Smooth muscle cell (in vitro differentiated cells): ENCODE results near the gene PROSER2. TPM values are rescaled to one million over a fixed set of nuclear protein-coding genes. Genes with fewer than 3 reads are reported as not detected.
A peak's percentile ranks its signal among the peaks of the same experiment; 100 is the strongest.

Experiments
- DNase-seq: peaks from one replicate; lab custom pipeline; 2025; ENCODE audit not compliant: unreplicated experiment; lab: John Stamatoyannopoulos, UW
- H2AFZ ChIP-seq: fragments of 200-600 bp; sonication (generic); 2 replicates; pipeline ENCODE4 v1.6.0; 2016; ENCODE audit warnings: antibody characterized with exemption, low read depth, mild to moderate bottlenecking
- H3F3A ChIP-seq: fragments of 200-600 bp; sonication (generic); 2 replicates; pipeline ENCODE4 v1.6.0; 2017; ENCODE audit warnings: antibody characterized with exemption, low read depth
- H3K27ac ChIP-seq: fragments of 200-600 bp; sonication (generic); 2 replicates; pipeline ENCODE4 v1.5.1; 2016; ENCODE audit warnings: low read depth, mild to moderate bottlenecking
- H3K27me3 ChIP-seq: fragments of 200-600 bp; sonication (generic); 2 replicates; pipeline ENCODE4 v1.6.1; 2016; ENCODE audit warnings: low read depth, mild to moderate bottlenecking
- H3K36me3 ChIP-seq: fragments of 200-600 bp; sonication (generic); 2 replicates; pipeline ENCODE4 v1.5.1; 2016; ENCODE audit warnings: low read depth
- H3K4me1 ChIP-seq: fragments of 200-600 bp; sonication (generic); 2 replicates; pipeline ENCODE4 v1.5.1; 2016; ENCODE audit warnings: low read depth
- H3K4me2 ChIP-seq: fragments of 200-600 bp; sonication (generic); 2 replicates; pipeline ENCODE4 v1.6.0; 2016; ENCODE audit warnings: mild to moderate bottlenecking
- H3K4me3 ChIP-seq: fragments of 200-600 bp; sonication (generic); 2 replicates; pipeline ENCODE4 v1.5.1; 2016; ENCODE audit warnings: mild to moderate bottlenecking
- H3K79me2 ChIP-seq: fragments of 200-600 bp; sonication (generic); 2 replicates; pipeline ENCODE4 v1.6.0; 2016; ENCODE audit warnings: low read depth, mild to moderate bottlenecking
- H3K9ac ChIP-seq: fragments of 200-600 bp; sonication (generic); 2 replicates; pipeline ENCODE4 v1.6.0; 2016; ENCODE audit warnings: low read depth
- H3K9me3 ChIP-seq: fragments of 200-600 bp; sonication (generic); replicated peaks from 2 replicates; pipeline ENCODE4 v1.5.1; 2016; ENCODE audit warnings: low read depth
- H4K20me1 ChIP-seq: fragments of 200-600 bp; sonication (generic); 2 replicates; pipeline ENCODE4 v1.6.0; 2016; ENCODE audit warnings: low read depth
- CTCF ChIP-seq: fragments of 200-600 bp; sonication (generic); IDR thresholded peaks from 2 replicates; pipeline ENCODE4 v1.5.1; 2017; ENCODE audit warnings: borderline replicate concordance, mild to moderate bottlenecking, antibody characterized with exemption; ENCODE audit not compliant: insufficient read depth, poor library complexity, severe bottlenecking
- WGBS: methylation state at CpG from one replicate; pipeline ENCODE4 v1.1.7; 2016; ENCODE audit warnings: low lambda C conversion rate; 5-methylcytosine and 5-hydroxymethylcytosine counted together
- polyA plus RNA-seq: library from polyadenylated mRNA; unstranded; fragments of >200 nt; fragmentation: Nextera tagmentation; extraction: Ambion mirVana; gene quantifications from 2 replicates; pipeline ENCODE4 v1.2.1, GENCODE V29; 2016
- total RNA-seq: library from RNA; depleted of rRNA; stranded (reverse); fragments of >200 nt; gene quantifications from 2 replicates; pipeline ENCODE4 v1.2.3, GENCODE V29; 2014

The PROSER2 gene
- total and polyA plus RNA-seq, 2 experiments from 2014 or later: 4.9 to 8.2 TPM

- Histone ChIP-seq H3F3A (peaks cover 18% of the 10 kb centered on the region), H3K27me3 (no peaks in the 10 kb centered on the region), H3K4me3 (peak overlapping the region; percentile 19), H3K36me3 (no peaks in the 10 kb centered on the region), H3K79me2 (no peaks in the 10 kb centered on the region), H3K27ac (peak overlapping the region; percentile 90), H3K4me1 (peaks cover 26% of the 10 kb centered on the region), H3K4me2 (peak overlapping the region; percentile 71), H3K9ac (peak overlapping the region; percentile 53), H4K20me1 (no peaks in the 10 kb centered on the region), H3K9me3 (no peaks in the 10 kb centered on the region), H2AFZ (peak overlapping the region; percentile 62)
- 12% methylated on average over 19 of the region's 20 CpGs for WGBS
- DNase-seq: peak; percentile 49
- TF ChIP-seq CTCF: no peak
These were observed 51.7 kb downstream of the PROSER2 start for GRCh38 chr10:11874568-11875493.

- Histone ChIP-seq H3K27ac (peak overlapping the region; percentile 90), H3K9ac (peak overlapping the region; percentile 53), H3K36me3 (no peaks in the 10 kb centered on the region), H3K4me2 (peak overlapping the region; percentile 71), H3K4me1 (peaks cover 26% of the 10 kb centered on the region), H3K4me3 (no peak overlapping the region), H3K9me3 (no peaks in the 10 kb centered on the region), H2AFZ (peak overlapping the region; percentile 62), H3K27me3 (no peaks in the 10 kb centered on the region), H3F3A (peaks cover 18% of the 10 kb centered on the region), H3K79me2 (no peaks in the 10 kb centered on the region), H4K20me1 (no peaks in the 10 kb centered on the region)
- DNase-seq: peak; percentile 11
- no peak for TF ChIP-seq CTCF
- 47% methylated on average over 17 of the region's 17 CpGs for WGBS
These were observed 52.5 kb downstream of the PROSER2 start for GRCh38 chr10:11875494-11876281.

GRCh38 chr10:11876324-11876723, 53.2 kb downstream of the PROSER2 start:
- WGBS: 96% methylated on average over 6 of the region's 6 CpGs
- H3K27ac ChIP-seq: peak overlapping the region; percentile 90
- H3K27me3 ChIP-seq: no peaks in the 10 kb centered on the region
- H3K4me1 ChIP-seq: peaks cover 23% of the 10 kb centered on the region
- peaks cover 14% of the 10 kb centered on the region for H3F3A ChIP-seq
- DNase-seq: no peak
- no peaks in the 10 kb centered on the region for H3K36me3 ChIP-seq
- no peak overlapping the region for H2AFZ ChIP-seq
- no peak for TF ChIP-seq CTCF
- no peaks in the 10 kb centered on the region for H3K79me2 ChIP-seq
- no peaks in the 10 kb centered on the region for H4K20me1 ChIP-seq
- peak overlapping the region; percentile 8 for H3K9ac ChIP-seq
- peak overlapping the region; percentile 71 for H3K4me2 ChIP-seq
- H3K9me3 ChIP-seq: no peaks in the 10 kb centered on the region
- H3K4me3 ChIP-seq: no peak overlapping the region
